HG02798 (cell line): ENCODE results near the gene PRSS36.
"Not testable (repeated sequence)": the region's sequence is repeated elsewhere in the genome, so short reads cannot be mapped to it uniquely, and the experiment has no call there.

Experiments used
- ATAC-seq: cut with Tn5 transposase; IDR thresholded peaks from one replicate; pipeline ENCODE4 v1.9.1; 2021; ENCODE audit warnings: mild to moderate bottlenecking; ENCODE audit not compliant: unreplicated experiment, poor library complexity

PRSS36 gene

DNA sequence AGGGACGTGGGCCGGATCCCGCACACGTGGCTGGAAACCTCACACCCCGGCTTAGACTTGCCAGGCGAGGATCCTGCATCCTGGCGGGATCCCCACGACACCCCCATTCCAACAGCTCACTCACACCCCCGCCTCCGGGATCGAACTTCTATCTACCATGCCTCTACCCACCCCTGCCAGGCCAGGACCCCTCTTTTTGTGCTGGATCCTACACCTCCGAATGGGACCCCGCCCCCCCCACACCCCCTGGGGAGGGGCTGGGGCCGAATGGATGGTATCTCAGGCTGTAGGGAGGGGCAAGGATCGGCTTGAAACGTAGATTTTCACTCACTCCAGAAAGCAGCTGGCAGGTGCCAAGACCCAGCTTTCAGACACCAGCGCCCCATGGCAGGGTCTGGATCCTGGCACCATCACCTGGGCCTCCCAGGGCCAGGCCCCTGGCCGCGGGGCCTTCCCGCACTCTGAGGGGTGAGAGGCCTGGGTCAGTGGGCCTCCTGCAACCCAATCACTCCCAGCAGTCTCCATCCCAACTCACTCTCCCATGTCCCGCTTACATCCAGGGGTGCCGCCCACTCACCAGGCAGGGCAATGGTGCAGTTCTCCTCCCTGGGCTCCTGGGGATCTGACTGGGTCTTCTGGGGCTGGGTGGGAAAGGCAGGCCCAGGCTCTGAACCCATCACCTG, 6.7 kb downstream of the PRSS36 start:
- ATAC-seq = no peak

DNA sequence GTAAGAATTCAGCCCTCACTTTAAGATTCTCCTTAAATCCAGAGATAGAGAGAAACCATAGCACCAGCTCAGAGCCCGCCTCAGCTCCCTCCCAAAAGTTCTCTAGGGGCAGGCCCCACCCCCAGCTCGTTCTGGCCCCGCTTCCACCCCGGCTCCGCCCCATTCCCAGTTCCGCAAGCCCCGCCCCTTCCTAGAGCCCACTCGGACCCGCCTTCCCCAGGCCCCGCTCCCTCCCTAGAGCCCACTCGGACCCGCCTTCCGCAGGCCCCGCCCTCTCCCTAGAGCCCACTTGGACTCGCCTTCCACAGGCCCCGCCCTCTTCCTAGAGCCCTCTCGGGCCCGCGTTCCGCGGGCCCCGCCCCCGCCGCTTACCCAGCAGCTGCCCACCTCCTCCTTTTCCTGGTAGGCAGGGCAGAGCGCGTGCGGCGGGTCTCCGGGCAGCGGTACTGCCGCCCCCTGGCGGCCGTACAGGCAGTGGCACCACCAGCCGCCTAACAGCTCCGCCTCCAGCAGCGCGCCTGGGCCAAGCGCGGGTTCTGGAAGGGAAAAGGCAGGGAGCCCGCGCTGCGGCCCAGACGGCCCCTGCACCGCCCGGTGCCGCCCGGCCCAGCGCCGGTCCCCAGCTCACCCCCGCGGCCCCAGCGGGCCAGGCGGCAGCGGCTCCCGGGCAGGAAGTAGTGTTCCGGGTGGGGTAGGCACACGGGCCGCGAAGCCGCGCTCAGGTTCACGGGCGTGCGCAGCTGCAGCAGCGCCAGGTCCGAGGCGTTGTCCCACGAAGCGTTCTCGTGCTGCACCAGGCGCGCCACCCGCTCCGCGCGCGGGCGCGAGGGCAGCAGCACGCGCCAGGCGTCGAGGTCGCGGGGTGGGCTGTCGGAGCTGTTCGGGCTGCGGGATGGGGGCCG, 7.5 kb downstream of the PRSS36 start:
- peak; percentile 95 for ATAC-seq

DNA sequence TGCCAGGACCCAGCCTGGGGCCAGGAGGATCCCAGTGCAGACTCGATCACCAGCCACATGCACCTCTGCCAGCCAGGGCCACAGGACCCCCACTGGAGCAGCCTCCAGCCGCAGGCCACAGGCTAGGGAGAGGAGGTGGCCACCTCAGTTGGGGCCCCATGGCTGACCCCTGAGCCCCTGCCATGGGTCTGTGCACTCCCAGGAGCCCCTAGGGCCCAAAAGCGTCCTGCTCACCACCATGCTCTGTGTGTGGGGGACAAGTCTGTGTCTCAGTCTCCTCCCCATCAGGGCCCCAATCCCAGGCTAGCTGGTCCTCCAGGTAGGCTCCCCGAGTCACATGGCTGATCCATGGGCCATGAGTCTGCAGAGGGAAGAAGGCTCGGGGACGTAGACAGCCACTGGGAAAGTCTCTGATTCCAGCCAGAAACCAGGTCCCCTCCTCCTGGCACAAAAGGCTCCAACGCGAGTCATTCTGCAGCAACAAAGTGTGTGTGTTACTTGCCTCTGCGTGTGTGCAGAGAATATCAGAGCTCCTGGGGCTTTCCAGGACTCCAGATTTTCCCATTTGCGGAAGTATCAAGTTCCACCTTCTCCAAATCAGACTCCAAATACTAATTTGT, 8.3 kb downstream of the PRSS36 start:
- ATAC-seq = peak; percentile 1

DNA sequence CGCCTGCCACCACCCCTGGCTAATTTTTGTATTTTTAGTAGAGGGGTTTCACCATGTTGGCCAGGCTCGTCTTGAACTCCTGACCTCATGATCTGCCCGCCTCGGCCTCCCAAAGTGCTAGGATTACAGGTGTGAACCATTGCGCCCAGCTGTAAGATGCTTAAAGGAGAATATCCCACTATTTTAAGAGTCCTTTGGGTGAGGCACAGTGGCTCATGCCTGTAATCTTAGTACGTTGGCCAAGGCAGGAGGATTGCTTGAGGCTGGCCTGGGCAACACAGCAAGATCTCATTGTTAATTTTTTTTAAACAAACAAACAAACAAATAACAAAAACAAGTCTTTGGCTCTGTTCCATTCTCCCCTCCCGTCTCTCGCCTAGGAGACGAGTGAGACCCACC, 8.8 kb downstream of the PRSS36 start:
- ATAC-seq = not testable (repeated sequence)

DNA sequence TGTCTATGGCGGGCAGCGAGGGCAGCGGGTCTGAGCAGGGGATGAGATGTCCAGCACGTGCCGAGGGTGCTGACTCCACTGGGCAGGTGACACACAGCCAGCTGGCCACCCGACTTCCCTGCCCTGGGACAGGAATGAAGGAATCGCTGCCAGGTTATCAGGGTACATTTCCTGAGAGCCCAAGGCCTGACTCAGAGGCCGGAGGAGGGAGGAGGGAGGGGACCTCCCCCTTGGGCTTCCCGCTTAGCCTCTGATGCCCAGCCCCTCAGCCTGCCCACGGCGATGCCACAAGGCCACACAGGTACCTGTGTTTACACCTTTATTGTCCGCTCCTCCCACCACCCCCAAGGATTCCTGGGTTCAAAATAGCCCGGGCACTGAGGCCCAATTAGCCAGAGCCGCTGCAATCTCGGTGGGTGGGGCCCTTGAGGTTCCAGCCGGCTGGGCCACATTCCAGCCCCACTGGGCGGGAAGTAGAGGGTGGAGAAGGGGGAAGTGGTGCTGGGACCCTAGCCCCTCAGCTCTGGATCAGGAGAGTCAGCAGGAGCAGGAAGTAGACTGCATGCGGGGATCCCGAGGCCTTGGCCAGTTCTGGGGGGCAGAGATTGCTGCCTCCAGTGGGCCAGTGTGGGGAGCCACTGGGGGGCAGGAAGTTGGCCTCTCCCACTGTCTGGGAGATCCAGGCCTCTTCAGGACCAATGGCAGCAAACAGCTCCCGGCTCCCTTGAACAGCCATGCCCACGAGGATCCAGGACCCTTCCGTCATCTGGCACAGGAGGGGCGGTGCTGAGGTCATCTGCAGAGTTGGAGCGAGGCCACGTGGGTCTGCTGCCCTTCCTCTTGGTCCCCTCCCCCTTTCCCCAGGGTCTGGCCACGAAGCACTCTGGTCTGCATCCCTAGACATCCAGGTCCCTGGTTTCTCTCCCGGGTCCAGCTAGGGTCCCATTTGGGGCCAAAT, 11.0 kb downstream of the PRSS36 start:
- ATAC-seq = no peak

DNA sequence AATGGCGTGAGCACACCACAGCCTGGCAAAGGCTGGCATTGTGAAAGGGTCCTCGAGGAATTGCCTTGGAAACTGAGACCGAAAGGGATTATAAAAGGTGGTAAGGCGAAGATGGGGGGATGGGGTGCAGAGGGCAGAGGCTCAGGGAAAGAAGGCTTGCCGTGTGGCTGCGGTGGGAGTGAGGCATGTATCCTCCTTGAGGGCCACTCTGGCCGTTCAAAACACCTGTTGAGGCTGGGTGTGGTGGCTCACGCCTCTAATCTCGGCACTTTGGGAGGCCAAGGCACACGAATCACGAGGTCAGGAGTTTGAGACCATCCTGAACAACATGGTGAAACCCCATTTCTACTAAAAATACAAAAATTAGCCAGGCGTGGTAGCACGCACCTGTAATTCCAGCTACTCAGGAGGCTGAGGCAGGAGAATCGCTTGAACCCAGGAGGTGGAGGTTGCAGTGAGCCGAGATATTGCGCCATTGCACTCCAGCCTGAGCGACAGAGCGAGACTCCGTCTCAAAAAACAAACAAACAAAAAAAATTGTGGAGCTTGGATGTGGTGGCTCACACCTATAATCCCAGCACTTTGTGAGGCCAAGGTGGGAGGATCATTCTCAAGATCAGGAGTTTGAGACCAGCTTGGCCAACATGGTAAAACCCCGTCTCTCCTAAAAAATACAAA, 12.9 kb downstream of the PRSS36 start:
- ATAC-seq = not testable (repeated sequence)

DNA sequence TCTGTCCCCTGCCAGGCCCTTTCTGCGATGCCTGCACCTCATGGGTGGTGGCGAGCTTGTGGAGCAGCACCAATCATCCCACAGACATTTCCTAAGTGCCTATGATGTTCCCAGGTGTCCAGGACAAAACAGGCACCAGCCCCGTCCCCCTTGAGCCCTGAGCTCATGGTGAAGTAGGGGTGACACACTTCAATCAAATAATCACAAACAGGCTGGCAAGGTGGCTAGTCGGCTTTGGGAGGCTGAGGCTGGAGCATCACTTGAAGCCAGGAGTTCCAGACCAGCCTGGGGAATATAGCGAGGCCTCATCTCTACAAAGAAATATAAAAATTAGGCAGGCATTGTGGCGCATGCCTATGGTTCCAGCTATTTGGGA, 13.6 kb downstream of the PRSS36 start:
- no peak for ATAC-seq

DNA sequence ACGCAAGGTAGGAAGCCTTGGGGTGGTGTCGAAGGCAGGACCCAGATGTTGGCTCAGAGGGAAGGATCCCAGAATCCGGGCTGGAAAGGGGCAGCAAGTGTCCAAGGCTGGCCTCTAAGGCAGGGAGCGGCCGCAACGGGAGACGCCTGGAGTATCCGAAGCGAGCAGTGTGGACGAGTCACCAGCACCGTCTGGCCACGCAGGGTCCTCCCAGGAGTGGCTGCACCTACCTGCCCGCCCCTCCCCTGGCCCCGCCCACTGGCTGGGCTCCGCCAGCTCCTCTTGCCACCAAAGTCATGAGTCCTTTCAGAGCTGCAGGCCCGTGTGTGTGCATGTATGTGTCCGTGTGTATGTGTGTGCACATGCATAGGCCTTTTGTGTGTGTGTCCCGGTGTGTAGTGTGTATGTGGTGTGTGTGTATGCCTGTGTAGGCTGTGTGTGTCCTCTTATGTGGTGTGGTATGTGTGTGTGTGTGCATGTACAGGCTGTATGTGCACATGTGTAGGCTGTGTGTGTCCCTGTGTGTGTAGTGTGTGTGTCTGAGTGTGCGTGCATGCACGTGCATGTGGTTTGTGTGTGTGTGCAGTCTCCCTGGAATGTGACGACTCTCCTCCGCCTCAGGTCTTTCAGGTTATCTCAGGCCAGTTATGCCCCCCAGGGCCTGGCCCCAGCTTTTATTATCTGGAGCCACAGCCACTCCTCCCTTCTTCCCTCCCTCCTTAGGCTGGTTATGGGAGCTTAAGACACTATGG, 14.2 kb downstream of the PRSS36 start, which contains the start of gene PRSS8:
Gene PRSS8, minus strand, starts transcription at position 193 of the 752 bp plus-strand sequence. CDS start 229 bp downstream, outside the sequence.
- ATAC-seq = no peak

DNA sequence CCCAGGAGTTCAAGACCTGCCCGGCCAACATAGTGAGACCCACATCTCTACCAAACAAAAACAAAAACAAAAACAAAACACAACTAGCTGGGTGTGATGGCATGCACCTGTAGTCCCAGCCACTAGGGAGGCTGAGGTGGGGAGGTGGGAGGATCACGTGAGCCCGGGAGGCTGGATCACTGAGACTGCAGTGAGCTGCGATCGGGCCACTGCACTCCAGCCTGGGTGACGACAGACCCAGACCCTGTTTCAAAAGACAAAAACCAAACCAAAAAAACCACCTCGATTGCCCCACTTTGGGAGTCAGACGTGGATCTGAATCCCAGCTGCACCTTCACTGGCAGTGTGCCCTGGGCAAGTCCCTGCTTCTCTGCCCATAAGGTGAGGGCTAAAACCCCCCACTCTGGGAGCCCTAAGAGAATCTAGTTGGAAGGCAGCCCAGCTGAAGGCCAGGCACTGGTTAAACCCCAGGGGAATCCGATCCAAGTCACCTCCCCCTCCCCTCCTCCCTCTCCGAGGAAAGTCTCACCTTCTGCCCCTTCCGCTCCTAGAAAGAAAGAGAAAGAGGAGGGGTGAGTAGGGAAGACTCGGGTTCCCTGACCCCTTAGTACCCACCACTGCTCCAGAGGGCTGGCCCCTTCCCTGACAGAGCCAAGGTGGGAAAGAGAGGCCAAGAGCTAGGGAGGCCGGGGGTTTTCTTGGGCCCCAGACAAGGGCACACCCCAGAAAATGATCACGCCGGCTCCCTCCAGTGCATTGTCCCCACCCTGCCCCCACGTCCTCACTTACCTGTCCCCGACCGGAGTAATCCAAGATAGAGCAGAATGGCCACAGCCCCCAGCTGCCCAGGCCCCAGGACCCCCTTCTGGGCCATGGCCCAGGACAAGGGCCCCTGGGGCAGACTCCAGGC, 15.0 kb downstream of the PRSS36 start:
- no peak for ATAC-seq

DNA sequence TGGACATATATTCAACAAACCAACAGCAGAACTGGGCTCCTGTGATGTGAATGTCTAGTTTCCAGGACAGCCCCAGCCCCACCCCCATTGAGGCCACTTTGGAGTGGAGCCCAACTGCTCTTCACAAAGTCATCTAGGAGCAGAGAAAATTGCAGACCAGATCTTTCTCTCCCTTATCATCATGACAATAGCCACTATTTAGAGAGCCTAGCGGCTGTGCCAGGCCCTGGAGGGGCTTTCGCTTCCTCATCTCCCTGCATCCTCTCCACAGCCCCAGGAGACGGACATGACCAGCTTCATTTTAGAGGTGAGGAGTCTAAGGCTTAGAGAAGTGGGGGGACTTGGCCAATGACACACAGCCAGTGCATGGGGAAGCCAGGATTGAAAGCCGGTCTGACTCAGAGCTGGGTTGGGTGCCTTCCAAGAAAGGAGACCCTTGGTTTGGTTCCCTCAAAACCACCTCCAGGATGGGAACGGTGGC, 15.7 kb downstream of the PRSS36 start:
- no peak for ATAC-seq

DNA sequence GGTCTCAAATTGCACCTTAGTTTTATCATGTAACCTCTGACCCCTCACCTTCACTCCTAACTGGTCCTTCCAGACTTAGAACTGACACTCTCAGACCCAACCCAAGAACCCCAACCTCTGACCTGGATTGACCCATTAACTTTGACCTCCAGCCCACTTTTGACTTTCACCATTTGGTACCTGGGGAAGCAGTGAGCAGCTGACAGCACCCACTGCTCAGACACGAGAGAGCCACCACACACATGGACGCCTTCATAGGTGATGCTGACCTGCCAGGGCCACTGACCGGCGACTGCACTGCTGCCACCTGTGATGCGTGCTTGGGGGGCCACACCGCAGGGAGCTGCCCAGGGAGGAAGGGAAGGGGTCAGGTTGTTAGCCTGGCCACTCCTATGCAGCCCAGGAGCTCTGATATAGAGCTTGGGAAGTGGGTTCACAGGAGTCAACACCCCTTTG, 16.8 kb downstream of the PRSS36 start:
- no peak for ATAC-seq

DNA sequence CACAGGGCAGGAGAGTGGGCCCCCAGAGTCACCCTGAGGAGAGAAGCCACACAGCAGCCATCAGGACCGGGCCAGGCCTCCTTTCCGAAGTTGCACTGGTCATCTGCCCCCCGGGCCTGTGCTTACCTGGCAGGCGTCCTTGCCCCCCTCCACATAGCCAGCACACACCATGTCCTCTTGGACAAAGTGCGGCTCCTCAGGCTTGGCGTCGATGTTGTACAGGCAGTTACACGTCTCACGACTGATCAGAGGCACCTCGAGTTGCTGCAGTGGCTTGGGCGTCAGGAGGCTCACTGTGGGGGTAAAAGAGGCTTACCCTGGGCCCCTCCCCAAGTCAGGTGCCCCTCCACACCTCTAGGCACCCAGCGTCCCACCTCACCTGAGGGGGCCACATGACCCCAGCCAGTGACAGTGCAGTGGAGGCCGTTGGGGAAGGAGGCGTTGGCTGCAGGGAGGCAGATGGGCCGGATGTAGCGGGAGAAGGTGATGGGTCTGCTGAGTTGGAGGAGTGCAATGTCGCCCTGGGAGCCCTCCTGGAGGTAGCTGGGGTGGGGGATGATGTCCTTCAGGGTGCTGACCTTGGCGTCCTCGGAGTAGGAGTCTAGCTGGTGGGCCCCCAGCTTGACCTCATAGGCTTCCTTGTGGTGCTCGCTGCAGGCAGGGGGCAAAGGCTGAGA, 17.4 kb downstream of the PRSS36 start:
- no peak for ATAC-seq

DNA sequence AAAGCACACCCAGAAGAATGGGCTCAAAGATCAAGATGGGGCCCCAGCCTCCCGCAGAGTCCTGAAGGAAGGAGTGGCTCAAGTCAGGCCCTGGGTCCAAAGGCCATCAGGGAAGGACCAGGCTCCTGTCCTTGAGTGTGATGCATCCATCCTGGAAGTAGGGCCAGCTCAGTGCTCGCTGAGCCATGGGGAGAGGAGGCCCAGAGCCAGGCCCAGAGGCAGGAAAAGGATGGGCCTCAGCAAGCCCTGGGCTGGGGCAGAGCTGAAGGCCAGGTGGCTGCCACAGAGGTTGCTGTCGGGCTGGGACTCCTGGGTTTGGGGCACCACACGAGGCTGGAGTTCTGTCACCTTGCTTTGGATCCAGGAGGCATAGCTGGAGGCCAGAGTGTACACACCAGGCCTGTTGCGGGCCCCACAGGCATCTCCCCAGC, 18.0 kb downstream of the PRSS36 start:
- ATAC-seq = no peak

DNA sequence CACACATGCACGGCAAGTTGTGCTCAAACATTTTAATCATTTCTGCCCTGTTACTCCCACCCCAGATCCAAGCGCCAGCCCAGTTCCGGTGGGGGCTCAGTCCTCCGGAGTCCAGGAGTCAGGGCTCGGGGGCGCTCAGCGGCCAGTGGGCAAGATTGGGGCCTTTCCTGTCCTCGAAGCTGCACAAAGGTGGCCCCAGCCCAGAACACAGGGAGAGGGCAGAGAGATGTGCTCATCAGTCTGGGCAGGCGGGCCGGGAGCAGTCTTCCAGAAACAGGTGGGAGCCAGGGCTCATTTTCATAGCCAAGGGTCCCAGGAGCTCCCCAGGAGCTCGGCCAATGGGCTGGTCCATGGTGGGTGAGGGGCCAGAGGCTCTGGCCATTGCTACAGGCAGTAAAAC, 18.4 kb downstream of the PRSS36 start:
- ATAC-seq = no peak

DNA sequence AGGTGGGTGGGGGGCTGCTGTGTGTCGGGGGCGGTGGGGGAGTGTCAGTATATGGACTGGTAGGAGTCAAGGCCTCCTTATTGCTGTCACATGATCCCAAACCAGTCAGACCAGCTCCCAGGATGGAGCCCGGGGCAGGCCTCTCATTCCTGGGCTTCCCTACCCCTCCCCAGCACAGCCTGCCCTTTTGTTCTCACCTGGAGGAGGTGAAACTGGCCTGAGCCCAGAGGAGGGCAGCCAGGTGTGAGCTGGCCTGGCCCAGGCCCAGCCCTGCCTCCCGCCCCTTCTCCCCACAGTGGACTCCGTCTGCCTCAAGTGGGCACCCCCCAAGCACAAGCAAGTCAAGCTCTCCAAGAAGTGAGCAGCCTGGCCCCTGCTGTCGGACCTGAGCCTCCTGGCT, 19.0 kb downstream of the PRSS36 start:
- no peak for ATAC-seq

DNA sequence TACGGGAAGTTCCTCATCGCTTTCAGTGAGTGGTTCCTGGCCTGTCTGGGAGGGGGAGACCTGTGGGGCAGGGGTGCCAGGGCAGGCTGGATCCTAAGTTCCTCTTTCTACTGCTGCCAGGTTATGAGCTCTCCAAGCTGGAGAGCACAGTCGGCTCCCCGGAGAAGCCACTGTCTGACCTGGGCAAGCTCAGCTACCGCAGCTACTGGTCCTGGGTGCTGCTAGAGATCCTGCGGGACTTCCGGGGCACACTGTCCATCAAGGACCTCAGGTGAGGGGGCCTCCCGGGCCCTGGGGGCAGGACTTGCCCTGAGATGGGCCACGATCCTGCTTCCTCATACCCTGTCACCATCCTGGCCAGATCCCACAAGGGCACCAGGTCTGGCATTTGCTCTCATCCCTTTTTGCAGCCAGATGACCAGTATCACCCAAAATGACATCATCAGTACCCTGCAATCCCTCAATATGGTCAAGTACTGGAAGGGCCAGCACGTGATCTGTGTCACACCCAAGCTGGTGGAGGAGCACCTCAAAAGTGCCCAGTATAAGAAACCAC, 19.5 kb downstream of the PRSS36 start:
- no peak for ATAC-seq
